Progenitor cell of endocrine pancreas (in vitro differentiated cells): ENCODE data around the gene CROCC2. TPM values are rescaled to one million over a fixed set of nuclear protein-coding genes. Genes with fewer than 3 reads are reported as not detected.

Experiments used
- DNase-seq: peaks from one replicate; pipeline ENCODE4 v3.0.0; 2021; ENCODE audit warnings: low spot score; ENCODE audit not compliant: unreplicated experiment
- H3K27ac Mint-ChIP-seq: 2 replicates; pipeline ENCODE4 v1.8.0; 2021; ENCODE audit warnings: mild to moderate bottlenecking, moderate library complexity, mixed read lengths
- H3K27me3 Mint-ChIP-seq: 2 replicates; pipeline ENCODE4 v1.8.0; 2021; ENCODE audit warnings: mixed read lengths
- H3K36me3 Mint-ChIP-seq: 2 replicates; pipeline ENCODE4 v1.8.0; 2022; ENCODE audit warnings: mixed read lengths; ENCODE audit not compliant: insufficient read depth
- H3K4me1 Mint-ChIP-seq: 2 replicates; pipeline ENCODE4 v1.8.0; 2021; ENCODE audit warnings: low read depth, mixed read lengths
- H3K4me3 Mint-ChIP-seq: 2 replicates; pipeline ENCODE4 v1.8.0; 2021; ENCODE audit warnings: low read depth, mild to moderate bottlenecking, moderate library complexity, mixed read lengths
- H3K9me3 Mint-ChIP-seq: 2 replicates; pipeline ENCODE4 v1.8.0; 2021; ENCODE audit warnings: low read depth, mixed read lengths
- CTCF ChIP-seq: fragments of 200-600 bp; sonication (generic); IDR thresholded peaks from one replicate; pipeline ENCODE4 v1.5.0; 2021; ENCODE audit warnings: antibody characterized with exemption, mild to moderate bottlenecking; ENCODE audit not compliant: unreplicated experiment
- total RNA-seq: library from RNA; stranded (reverse); gene quantifications from 2 replicates; pipeline ENCODE4 v1.2.1, GENCODE V29; 2021

CROCC2 gene
- total RNA-seq, 1 donor from 2014 or later, result 0.36 TPM

- Mint-ChIP-seq H3K36me3 (no peaks in the 10 kb centered on the region), H3K4me1 (peaks cover 11% of the 10 kb centered on the region), H3K27me3 (peaks cover 25% of the 10 kb centered on the region), H3K9me3 (no peaks in the 10 kb centered on the region), H3K4me3 (no peak overlapping the region), H3K27ac (no peak overlapping the region)
- TF ChIP-seq CTCF, result no peak
- DNase-seq, result no peak
Measured at GRCh38 chr2:240864475-240864874, 41.7 kb upstream of the CROCC2 start.

GRCh38 chr2:240865391-240865790 is 40.7 kb upstream of the CROCC2 start:
- no peak for DNase-seq
- TF ChIP-seq CTCF, result no peak
- Mint-ChIP-seq H3K36me3 (no peaks in the 10 kb centered on the region), H3K9me3 (no peaks in the 10 kb centered on the region), H3K4me3 (no peak overlapping the region), H3K27ac (no peak overlapping the region), H3K4me1 (peaks cover 13% of the 10 kb centered on the region), H3K27me3 (peaks cover 23% of the 10 kb centered on the region)

GRCh38 chr2:240868286-240869108 is 37.6 kb upstream of the CROCC2 start, which contains the start of gene AGXT:
AGXT (plus strand) TSS chr2:240868824; CDS start chr2:240868866, 42 bp downstream.
- Mint-ChIP-seq H3K27ac (no peak within 1 kb of the TSS), H3K27me3 (peaks cover 15% of the 10 kb centered on the region), H3K9me3 (no peaks in the 10 kb centered on the region), H3K36me3 (no peaks in the 10 kb centered on the region), H3K4me3 (no peak within 1 kb of the TSS), H3K4me1 (peaks cover 10% of the 10 kb centered on the region)
- no peak for TF ChIP-seq CTCF
- no peak for DNase-seq

- peaks cover 7% of the 10 kb centered on the region for H3K27me3 Mint-ChIP-seq
Measured at GRCh38 chr2:240869109-240869955, 36.8 kb upstream of the CROCC2 start.

More at GRCh38 chr2:240869109-240869955, 36.8 kb upstream of the CROCC2 start:
- Mint-ChIP-seq H3K4me3 (no peak overlapping the region), H3K27ac (no peak overlapping the region), H3K4me1 (peaks cover 12% of the 10 kb centered on the region), H3K36me3 (no peaks in the 10 kb centered on the region), H3K9me3 (no peaks in the 10 kb centered on the region)
- DNase-seq, result no peak
- no peak for TF ChIP-seq CTCF
